Tibial nerve (tissue), 3 donors: Measurements from ENCODE around the gene ZDHHC20.

Source experiments
- POLR2A ChIP-seq, 2 donors: fragments of 450-650 bp; IDR thresholded peaks; one replicate each; pipeline ENCODE4 v1.6.1; 2017; ENCODE audit warnings: antibody characterized with exemption in 2 of 2, mild to moderate bottlenecking in 2 of 2, moderate library complexity in 2 of 2
- TF ChIP-seq, protein P1 (sequence below), 5 experiments: fragments of 200-600 bp in 3 of 5; fragments of 450-650 bp in 2 of 5; sonication (generic) in 3 of 5; IDR thresholded peaks; one replicate each; pipeline ENCODE4 v1.5.1; 2016 to 2019; ENCODE audit warnings: antibody characterized with exemption in 5 of 5, mild to moderate bottlenecking in 3 of 5, moderate library complexity in 2 of 5

DNA sequence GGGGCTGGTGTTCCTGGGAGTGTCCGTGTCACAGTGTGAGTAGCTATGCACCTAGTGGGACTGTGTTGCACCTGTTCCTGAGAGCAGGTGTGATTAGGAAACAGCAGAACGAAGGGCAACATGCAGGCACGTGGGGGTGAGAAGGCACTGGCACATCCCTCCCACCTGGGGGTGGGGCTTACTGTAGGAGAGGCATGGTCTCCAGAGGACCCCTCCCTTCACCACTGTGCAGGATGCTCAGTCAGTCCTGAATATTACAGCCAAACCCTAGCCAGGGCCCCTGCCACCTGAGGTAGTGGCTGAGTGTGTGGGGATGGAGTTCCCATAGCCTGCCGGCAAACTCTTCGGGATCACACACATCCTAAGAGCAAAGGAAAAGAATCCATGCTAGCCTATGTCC lies 99.2 kb downstream of the ZDHHC20 start:
- TF ChIP-seq, protein P1, sequence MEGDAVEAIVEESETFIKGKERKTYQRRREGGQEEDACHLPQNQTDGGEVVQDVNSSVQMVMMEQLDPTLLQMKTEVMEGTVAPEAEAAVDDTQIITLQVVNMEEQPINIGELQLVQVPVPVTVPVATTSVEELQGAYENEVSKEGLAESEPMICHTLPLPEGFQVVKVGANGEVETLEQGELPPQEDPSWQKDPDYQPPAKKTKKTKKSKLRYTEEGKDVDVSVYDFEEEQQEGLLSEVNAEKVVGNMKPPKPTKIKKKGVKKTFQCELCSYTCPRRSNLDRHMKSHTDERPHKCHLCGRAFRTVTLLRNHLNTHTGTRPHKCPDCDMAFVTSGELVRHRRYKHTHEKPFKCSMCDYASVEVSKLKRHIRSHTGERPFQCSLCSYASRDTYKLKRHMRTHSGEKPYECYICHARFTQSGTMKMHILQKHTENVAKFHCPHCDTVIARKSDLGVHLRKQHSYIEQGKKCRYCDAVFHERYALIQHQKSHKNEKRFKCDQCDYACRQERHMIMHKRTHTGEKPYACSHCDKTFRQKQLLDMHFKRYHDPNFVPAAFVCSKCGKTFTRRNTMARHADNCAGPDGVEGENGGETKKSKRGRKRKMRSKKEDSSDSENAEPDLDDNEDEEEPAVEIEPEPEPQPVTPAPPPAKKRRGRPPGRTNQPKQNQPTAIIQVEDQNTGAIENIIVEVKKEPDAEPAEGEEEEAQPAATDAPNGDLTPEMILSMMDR (IDR thresholded peaks at IDR 0.05) = no peak
- no peak for TF ChIP-seq POLR2A (IDR thresholded peaks at IDR 0.05)
